ENCODE data around the gene ENTPD5. TPM values are rescaled to one million over a fixed set of nuclear protein-coding genes. Genes with fewer than 3 reads are reported as not detected.

ENTPD5 gene
- total RNA-seq, 1 donor from 2014 or later: 22.2 TPM

- no peaks in the 10 kb centered on the region for H3K27me3 Mint-ChIP-seq
- DNase-seq (ENCODE audit: extremely low spot score, unreplicated experiment): no peak
- H3K4me1 Mint-ChIP-seq (ENCODE audit: unreplicated experiment): no peaks in the 10 kb centered on the region
Observed at GRCh38 chr14:74049876-74050495, 30.9 kb upstream of the ENTPD5 start.

DNA sequence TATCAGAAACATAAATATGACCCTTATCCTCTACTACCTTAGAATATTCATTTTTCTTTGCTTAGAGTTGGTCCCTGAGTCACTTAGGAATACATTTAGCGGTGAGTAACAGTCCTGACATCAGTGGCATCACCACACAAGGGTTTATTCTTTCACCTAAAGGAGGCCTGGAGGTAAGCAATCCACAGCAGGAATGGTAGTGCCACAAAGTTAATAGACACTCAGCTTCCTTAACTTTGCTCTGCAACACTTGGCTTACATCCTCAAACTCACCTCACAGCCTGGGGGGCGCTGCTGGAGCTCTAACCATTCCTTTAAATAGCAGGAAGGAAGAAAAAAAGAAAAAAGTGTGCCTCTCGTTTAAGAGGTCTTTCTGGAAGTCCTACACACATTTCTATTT, 29.2 kb upstream of the ENTPD5 start:
- no peaks in the 10 kb centered on the region for H3K4me1 Mint-ChIP-seq (ENCODE audit: unreplicated experiment)
- no peak for DNase-seq (ENCODE audit: extremely low spot score, unreplicated experiment)
- TF ChIP-seq, protein P1, sequence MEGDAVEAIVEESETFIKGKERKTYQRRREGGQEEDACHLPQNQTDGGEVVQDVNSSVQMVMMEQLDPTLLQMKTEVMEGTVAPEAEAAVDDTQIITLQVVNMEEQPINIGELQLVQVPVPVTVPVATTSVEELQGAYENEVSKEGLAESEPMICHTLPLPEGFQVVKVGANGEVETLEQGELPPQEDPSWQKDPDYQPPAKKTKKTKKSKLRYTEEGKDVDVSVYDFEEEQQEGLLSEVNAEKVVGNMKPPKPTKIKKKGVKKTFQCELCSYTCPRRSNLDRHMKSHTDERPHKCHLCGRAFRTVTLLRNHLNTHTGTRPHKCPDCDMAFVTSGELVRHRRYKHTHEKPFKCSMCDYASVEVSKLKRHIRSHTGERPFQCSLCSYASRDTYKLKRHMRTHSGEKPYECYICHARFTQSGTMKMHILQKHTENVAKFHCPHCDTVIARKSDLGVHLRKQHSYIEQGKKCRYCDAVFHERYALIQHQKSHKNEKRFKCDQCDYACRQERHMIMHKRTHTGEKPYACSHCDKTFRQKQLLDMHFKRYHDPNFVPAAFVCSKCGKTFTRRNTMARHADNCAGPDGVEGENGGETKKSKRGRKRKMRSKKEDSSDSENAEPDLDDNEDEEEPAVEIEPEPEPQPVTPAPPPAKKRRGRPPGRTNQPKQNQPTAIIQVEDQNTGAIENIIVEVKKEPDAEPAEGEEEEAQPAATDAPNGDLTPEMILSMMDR (conservative IDR thresholded peaks at IDR 0.05): no peak

More at GRCh38 chr14:74049876-74050495, 30.9 kb upstream of the ENTPD5 start:
- TF ChIP-seq, protein P1 (conservative IDR thresholded peaks at IDR 0.05): no peak
- no peak overlapping the region for H3K27ac Mint-ChIP-seq
- H3K9me3 Mint-ChIP-seq: no peaks in the 10 kb centered on the region
- H3K4me3 Mint-ChIP-seq: no peak overlapping the region
- H3K36me3 Mint-ChIP-seq: no peaks in the 10 kb centered on the region

GRCh38 chr14:74045522-74045921, 26.4 kb upstream of the ENTPD5 start:
- no peak for DNase-seq (ENCODE audit: extremely low spot score, unreplicated experiment)
- Mint-ChIP-seq H3K36me3 (no peaks in the 10 kb centered on the region), H3K27ac (no peak overlapping the region), H3K4me1 (ENCODE audit: unreplicated experiment) (no peaks in the 10 kb centered on the region), H3K9me3 (no peaks in the 10 kb centered on the region), H3K27me3 (no peaks in the 10 kb centered on the region), H3K4me3 (no peak overlapping the region)
- TF ChIP-seq, protein P1 (conservative IDR thresholded peaks at IDR 0.05): no peak

More for the DNA sequence above, 29.2 kb upstream of the ENTPD5 start:
- Mint-ChIP-seq H3K27me3 (no peaks in the 10 kb centered on the region), H3K4me3 (no peak overlapping the region), H3K27ac (no peak overlapping the region), H3K9me3 (no peaks in the 10 kb centered on the region), H3K36me3 (no peaks in the 10 kb centered on the region)

DNA sequence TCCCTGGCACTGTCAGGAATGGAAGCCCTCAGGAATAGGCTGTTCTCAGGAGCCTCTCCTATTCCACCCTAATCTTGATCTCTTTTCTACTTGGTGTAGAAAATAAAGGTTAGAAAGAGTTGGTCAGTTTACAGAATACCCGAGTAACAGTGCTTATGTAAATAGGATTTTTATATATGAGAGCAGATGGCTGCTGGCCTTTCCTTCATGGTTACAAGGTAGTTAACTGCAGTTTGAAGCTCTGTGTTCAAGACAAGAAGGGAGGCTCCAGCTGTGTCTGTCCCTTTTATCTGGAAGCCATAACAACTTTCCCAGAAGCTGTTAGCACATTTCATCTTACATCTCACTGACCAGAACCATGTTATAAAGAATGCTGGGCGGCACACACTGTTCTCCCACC, 23.2 kb upstream of the ENTPD5 start:
- Mint-ChIP-seq H3K27me3 (no peaks in the 10 kb centered on the region), H3K4me1 (ENCODE audit: unreplicated experiment) (no peaks in the 10 kb centered on the region), H3K4me3 (no peak overlapping the region), H3K36me3 (no peaks in the 10 kb centered on the region), H3K9me3 (no peaks in the 10 kb centered on the region), H3K27ac (no peak overlapping the region)
- no peak for DNase-seq (ENCODE audit: extremely low spot score, unreplicated experiment)
- TF ChIP-seq, protein P1 (conservative IDR thresholded peaks at IDR 0.05): no peak

GRCh38 chr14:74038020-74038859, 19.2 kb upstream of the ENTPD5 start:
- no peak overlapping the region for H3K27ac Mint-ChIP-seq
- no peak for DNase-seq (ENCODE audit: extremely low spot score, unreplicated experiment)
- TF ChIP-seq, protein P1 (conservative IDR thresholded peaks at IDR 0.05): peak; percentile 88
- no peaks in the 10 kb centered on the region for H3K4me1 Mint-ChIP-seq (ENCODE audit: unreplicated experiment)
- no peaks in the 10 kb centered on the region for H3K9me3 Mint-ChIP-seq
- no peaks in the 10 kb centered on the region for H3K27me3 Mint-ChIP-seq
- H3K36me3 Mint-ChIP-seq: no peaks in the 10 kb centered on the region
- H3K4me3 Mint-ChIP-seq: no peak overlapping the region

All from type B pancreatic cell (in vitro differentiated cells).